Calu3 (cell line): ENCODE results near the gene MKRN1. TPM values are rescaled to one million over a fixed set of nuclear protein-coding genes. Genes with fewer than 3 reads are reported as not detected.
"Not testable (repeated sequence)": the region's sequence is repeated elsewhere in the genome, so short reads cannot be mapped to it uniquely, and the experiment has no call there.

ENCODE experiments used
- BruUV-seq: library from RNA; stranded (reverse); fragments of 400-500 nt; replicated peaks from 2 replicates; lab custom pipeline; 2021; lab: Mats Ljungman, UMichigan
- CTCF ChIA-PET: fragments of 300-600 bp; sonication (Branson Sonifier 250); formaldehyde crosslinking; loops from one replicate; lab custom pipeline; 2022; ENCODE audit warnings: antibody characterized with exemption; lab: Charles Lee
- DNase-seq: peaks from one replicate; pipeline ENCODE4 v3.0.0; 2022
- H3K27ac Mint-ChIP-seq: one replicate; pipeline ENCODE4 v1.8.0; 2022; ENCODE audit warnings: mixed read lengths; ENCODE audit not compliant: unreplicated experiment
- H3K27me3 Mint-ChIP-seq: one replicate; pipeline ENCODE4 v1.8.0; 2022; ENCODE audit warnings: mixed read lengths; ENCODE audit not compliant: unreplicated experiment
- H3K36me3 Mint-ChIP-seq: one replicate; pipeline ENCODE4 v1.8.0; 2022; ENCODE audit warnings: mild to moderate bottlenecking, moderate library complexity, mixed read lengths; ENCODE audit not compliant: insufficient read depth, unreplicated experiment
- H3K4me1 Mint-ChIP-seq: one replicate; pipeline ENCODE4 v1.8.0; 2022; ENCODE audit warnings: mild to moderate bottlenecking, low read depth, mixed read lengths; ENCODE audit not compliant: unreplicated experiment
- H3K4me3 Mint-ChIP-seq: one replicate; pipeline ENCODE4 v1.8.0; 2022; ENCODE audit warnings: mild to moderate bottlenecking, low read depth, moderate library complexity, mixed read lengths; ENCODE audit not compliant: unreplicated experiment
- H3K9me3 Mint-ChIP-seq: one replicate; pipeline ENCODE4 v1.8.0; 2022; ENCODE audit warnings: low read depth, mixed read lengths; ENCODE audit not compliant: unreplicated experiment
- intact Hi-C: fragments of 100-400 bp; cut with micrococcal nuclease; formaldehyde crosslinking; loops from one replicate; pipeline ENCODE4 v1.10.0; 2022; ENCODE audit not compliant: unreplicated experiment
- total RNA-seq: library from RNA; stranded (reverse); gene quantifications from 2 replicates; pipeline ENCODE4 v1.2.3, GENCODE V29; 2022
- TF ChIP-seq, protein P1 (sequence below): fragments of 200-600 bp; IDR thresholded peaks from one replicate; pipeline ENCODE4 v1.8.0; 2022; ENCODE audit warnings: antibody characterized with exemption; ENCODE audit not compliant: unreplicated experiment

MKRN1 gene
- total RNA-seq, 1 experiment from 2014 or later: 85.3 TPM

DNA sequence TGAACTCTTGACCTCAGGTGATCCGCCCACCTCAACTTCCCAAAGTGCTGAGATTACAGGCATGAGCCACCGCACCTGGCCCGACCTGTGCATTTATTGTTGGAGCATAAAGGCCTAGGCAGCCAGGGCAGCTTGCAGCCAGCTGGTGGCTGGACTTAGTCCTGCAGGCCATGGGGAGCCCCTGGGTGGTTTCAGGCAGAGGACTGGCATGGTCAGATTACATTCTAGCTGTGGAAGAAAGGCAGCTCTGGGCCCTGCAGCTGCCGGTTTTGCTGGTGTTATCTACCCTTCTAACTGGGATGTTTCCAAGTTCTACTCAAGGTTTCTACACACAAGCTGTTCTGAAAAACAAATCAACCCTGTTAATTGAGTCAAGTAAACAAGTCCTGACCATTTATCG lies 22.7 kb upstream of the MKRN1 start:
- DNase-seq: no peak
- H3K4me3 Mint-ChIP-seq: no peak overlapping the region
- TF ChIP-seq, protein P1, sequence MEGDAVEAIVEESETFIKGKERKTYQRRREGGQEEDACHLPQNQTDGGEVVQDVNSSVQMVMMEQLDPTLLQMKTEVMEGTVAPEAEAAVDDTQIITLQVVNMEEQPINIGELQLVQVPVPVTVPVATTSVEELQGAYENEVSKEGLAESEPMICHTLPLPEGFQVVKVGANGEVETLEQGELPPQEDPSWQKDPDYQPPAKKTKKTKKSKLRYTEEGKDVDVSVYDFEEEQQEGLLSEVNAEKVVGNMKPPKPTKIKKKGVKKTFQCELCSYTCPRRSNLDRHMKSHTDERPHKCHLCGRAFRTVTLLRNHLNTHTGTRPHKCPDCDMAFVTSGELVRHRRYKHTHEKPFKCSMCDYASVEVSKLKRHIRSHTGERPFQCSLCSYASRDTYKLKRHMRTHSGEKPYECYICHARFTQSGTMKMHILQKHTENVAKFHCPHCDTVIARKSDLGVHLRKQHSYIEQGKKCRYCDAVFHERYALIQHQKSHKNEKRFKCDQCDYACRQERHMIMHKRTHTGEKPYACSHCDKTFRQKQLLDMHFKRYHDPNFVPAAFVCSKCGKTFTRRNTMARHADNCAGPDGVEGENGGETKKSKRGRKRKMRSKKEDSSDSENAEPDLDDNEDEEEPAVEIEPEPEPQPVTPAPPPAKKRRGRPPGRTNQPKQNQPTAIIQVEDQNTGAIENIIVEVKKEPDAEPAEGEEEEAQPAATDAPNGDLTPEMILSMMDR: no peak
- BruUV-seq: no TSS peak
- no peaks in the 10 kb centered on the region for H3K27me3 Mint-ChIP-seq
- H3K4me1 Mint-ChIP-seq: no peaks in the 10 kb centered on the region
- CTCF ChIA-PET: no interaction called here
- H3K9me3 Mint-ChIP-seq: no peaks in the 10 kb centered on the region
- H3K36me3 Mint-ChIP-seq: no peaks in the 10 kb centered on the region
- H3K27ac Mint-ChIP-seq: no peak overlapping the region
- intact Hi-C loops: no loop called here

GRCh38 chr7:140497807-140498206 lies 18.5 kb upstream of the MKRN1 start:
- H3K27me3 Mint-ChIP-seq, H3K9me3 Mint-ChIP-seq, intact Hi-C loops, DNase-seq, H3K4me3 Mint-ChIP-seq, H3K4me1 Mint-ChIP-seq, CTCF ChIA-PET, H3K36me3 Mint-ChIP-seq, H3K27ac Mint-ChIP-seq, BruUV-seq: not testable (repeated sequence)

GRCh38 chr7:140497241-140497769 lies 18.0 kb upstream of the MKRN1 start:
- BruUV-seq: no TSS peak
- Mint-ChIP-seq H3K4me3 (no peak overlapping the region), H3K4me1 (no peaks in the 10 kb centered on the region), H3K27me3 (no peaks in the 10 kb centered on the region), H3K9me3 (no peaks in the 10 kb centered on the region), H3K36me3 (no peaks in the 10 kb centered on the region), H3K27ac (no peak overlapping the region)
- intact Hi-C loops: no loop called here
- TF ChIP-seq, protein P1: no peak
- DNase-seq: no peak
- CTCF ChIA-PET: no interaction called here

DNA sequence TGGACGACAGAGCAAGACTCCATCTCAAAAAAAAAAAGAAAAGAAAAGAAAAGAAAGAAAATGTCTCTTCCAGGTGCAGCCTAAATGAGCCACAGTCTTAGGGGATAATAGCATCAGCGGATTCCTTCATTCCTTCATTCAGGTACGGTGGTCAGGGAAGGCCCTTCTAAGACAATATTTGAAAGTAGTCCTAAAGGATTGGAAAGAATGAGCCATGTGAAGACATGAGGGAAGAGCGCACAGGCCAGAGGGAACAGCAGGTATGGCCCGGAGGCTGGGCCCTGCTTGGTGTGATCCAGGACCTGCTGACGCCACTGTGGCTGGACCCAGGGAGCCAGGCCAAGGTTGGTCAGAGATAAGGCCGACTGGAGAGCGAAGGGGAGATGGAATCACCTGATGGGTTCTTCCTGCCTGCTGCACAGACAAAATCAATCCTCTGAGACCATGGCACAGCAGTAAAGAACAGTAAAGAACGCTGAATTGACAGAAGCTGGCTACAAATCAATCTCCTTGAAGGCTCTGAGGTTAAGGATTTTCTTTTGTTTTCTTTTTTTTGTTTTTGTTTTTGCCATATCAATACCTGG lies 16.3 kb upstream of the MKRN1 start:
- H3K4me1 Mint-ChIP-seq: no peaks in the 10 kb centered on the region
- H3K27ac Mint-ChIP-seq: no peak overlapping the region
- TF ChIP-seq, protein P1: no peak
- H3K36me3 Mint-ChIP-seq: no peaks in the 10 kb centered on the region
- intact Hi-C loops: no loop called here
- H3K9me3 Mint-ChIP-seq: no peaks in the 10 kb centered on the region
- CTCF ChIA-PET: no interaction called here
- no peak for DNase-seq
- no TSS peak for BruUV-seq
- no peak overlapping the region for H3K4me3 Mint-ChIP-seq
- no peaks in the 10 kb centered on the region for H3K27me3 Mint-ChIP-seq

- no TSS peak for BruUV-seq
- Mint-ChIP-seq H3K36me3 (no peaks in the 10 kb centered on the region), H3K9me3 (no peaks in the 10 kb centered on the region), H3K4me3 (no peak overlapping the region), H3K4me1 (no peaks in the 10 kb centered on the region), H3K27ac (no peak overlapping the region), H3K27me3 (no peaks in the 10 kb centered on the region)
- TF ChIP-seq, protein P1: no peak
- DNase-seq: no peak
- CTCF ChIA-PET: interaction anchor here (0.7 kb wide), 1 partner anchor 16 kb away, joined by 5 read pairs; no protein-coding TSS in a partner anchor
- intact Hi-C loops: no loop called here
These were observed 15.6 kb upstream of the MKRN1 start for GRCh38 chr7:140494867-140495266.
